ENCODE measurements around the gene ZNF318.
"Not testable (repeated sequence)": the region's sequence is repeated elsewhere in the genome, so short reads cannot be mapped to it uniquely, and the experiment has no call there.

ZNF318 gene

DNA sequence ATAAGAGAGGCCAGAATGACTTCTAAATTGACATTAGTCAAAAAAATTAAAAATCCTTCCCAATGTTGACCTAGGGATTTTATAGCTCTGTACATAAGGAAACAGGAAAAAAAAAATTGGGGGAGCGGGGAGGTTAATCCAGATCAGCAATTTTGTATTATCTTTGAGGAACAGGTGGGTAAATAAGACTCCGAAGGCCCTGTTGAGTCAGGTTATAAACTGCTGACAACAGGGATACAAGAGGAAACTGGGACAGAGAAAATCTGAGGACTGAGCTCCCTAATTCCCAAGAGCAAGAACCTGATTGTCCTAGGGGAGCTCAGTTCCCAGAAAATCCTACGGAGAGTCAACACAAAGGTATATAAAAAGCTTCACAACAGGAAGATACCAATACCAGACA, 34.0 kb downstream of the ZNF318 start:
- no peak for DNase-seq (ENCODE audit: low spot score)

- peak; percentile 67 for DNase-seq (ENCODE audit: low spot score)
These were observed 34.9 kb downstream of the ZNF318 start for GRCh38 chr6:43334466-43335095.

- DNase-seq (ENCODE audit: low spot score): no peak
These were observed 37.6 kb downstream of the ZNF318 start for GRCh38 chr6:43331891-43332290.

DNA sequence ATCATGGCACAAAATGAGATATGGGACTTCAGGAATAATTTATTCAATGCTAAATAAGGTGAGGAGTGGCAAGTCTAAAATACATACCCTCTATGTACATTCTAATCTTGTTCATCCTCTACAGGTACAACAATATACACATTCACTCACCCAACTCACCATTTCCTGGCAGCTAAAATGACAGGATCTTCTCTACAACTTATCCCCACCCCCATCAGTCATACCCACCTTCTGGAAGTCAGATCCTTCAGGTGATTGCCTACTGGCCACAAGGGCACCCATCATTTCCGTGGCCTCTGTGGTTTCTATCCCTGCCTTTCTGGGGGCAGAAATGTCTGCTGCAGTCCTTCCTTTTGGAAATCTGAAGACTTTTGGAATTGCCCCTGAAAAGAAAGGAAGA, 38.0 kb downstream of the ZNF318 start:
- no peak for DNase-seq (ENCODE audit: low spot score)

DNA sequence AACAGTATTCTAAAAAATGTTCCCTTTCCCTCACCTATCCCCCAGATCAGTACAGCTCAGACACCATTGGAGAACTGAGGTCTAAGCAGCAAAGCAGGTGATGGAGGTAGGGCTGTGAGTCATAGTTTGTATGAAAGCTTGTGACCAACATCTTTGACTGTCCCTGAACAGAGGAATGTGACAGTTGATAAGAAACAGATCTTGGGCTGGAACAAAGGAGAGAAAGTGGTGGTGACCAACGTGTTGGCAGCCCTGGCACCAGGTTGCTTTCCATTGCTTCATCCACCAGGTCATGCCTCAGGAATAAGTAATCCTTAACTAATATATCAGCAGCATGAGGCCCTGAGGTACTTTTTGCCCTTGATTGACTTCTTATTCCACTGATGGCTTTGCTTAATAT, 40.9 kb downstream of the ZNF318 start:
- DNase-seq (ENCODE audit: low spot score): no peak

DNA sequence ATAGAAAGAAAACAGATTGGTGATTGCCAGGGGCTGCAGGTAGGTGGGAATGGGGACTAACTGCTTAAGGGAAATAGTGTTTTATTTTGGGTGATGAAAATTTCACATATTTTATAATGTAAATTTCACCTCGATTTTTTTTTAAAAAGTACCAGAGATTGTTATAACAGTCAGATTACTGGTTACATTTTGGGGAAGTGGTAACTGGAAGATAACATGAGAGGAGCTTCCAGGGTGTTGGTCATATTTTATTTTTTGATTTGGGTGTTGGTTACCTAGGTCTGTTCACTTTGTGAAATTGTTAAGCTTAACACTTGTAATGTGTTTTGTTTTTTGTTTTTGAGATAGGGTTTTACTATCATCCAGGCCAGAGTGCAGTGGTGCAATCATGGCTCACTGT, 43.6 kb downstream of the ZNF318 start:
- DNase-seq (ENCODE audit: low spot score): no peak

DNA sequence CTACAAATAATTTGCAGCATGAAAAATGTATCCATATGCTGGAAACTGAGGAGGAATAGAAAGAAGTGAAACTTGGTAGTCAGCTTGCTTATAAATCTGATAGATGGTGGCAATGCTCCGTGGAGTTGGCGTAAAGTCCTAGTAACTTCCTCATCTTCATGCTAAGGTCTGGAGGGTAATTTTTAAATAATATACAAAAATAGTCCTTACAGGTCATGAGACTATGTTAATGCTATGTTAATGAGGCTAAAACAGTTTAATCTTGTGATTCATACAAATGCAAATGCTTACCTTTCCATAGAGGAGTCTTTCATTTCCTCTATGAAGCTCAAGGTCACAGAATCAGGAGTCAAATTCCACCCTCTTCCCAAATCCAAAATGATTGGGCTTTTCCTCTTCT, 51.4 kb downstream of the ZNF318 start:
- DNase-seq (ENCODE audit: low spot score): no peak

DNA sequence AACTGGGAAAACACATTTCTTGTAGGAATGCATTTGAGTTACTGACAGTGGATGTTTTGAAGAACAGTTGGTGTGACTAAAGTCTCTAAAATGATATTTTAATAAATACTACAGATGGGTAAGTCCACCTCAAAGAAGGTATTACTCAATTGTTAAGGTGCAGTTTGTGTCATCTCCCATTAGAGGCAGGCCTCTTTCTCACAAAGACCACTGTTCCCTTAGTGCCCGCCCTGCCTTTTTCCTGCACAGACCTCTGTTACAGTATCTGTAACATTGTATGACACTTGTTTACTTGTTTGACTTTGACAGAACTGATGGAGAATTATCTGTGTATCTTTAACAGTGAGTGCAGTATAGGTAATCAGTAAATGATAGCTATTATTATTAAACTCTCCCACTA, 55.6 kb downstream of the ZNF318 start:
- DNase-seq (ENCODE audit: low spot score): no peak

DNA sequence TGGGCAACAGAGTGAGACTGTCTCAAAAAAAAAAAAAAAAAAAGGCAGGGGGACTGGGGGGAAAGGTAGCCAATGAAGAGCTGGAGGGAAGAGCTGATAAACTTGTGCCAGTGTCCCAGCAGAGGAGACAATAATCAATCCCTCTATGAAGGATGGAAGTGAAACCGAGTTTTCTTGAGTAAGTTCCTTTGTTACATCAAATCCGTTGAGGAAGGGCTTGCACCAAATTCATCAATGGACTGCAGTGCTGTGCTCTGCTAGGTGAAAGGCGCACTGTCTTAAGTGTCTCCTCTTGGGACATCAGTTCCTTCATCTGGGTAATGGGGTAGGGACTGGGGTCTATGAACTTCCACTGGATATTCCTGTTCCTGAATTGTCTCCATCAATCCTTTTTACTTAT, 57.8 kb downstream of the ZNF318 start:
- DNase-seq (ENCODE audit: low spot score): no peak

DNA sequence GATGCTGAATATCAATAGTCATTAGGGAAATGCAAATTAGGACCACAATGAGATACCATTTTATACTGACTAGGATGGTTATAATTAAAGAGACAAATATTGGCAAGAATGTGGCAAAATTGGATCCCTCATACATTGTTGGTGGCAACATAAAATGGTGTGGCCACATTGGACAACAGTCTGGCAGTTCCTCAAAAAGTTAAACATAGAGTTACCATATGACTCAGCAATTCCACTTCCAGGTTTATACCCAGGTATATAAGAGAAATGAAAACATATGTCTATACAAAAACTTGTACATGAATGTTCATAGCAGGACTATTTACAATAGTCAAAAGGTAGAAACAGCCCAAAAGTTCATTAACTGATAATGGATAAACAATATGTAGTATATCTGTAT, 58.8 kb downstream of the ZNF318 start:
- no peak for DNase-seq (ENCODE audit: low spot score)

GRCh38 chr6:43310134-43310533, 59.3 kb downstream of the ZNF318 start:
- no peak for DNase-seq (ENCODE audit: low spot score)

- no peak for DNase-seq (ENCODE audit: low spot score)
These were observed 60.4 kb downstream of the ZNF318 start for GRCh38 chr6:43308990-43309477.

DNA sequence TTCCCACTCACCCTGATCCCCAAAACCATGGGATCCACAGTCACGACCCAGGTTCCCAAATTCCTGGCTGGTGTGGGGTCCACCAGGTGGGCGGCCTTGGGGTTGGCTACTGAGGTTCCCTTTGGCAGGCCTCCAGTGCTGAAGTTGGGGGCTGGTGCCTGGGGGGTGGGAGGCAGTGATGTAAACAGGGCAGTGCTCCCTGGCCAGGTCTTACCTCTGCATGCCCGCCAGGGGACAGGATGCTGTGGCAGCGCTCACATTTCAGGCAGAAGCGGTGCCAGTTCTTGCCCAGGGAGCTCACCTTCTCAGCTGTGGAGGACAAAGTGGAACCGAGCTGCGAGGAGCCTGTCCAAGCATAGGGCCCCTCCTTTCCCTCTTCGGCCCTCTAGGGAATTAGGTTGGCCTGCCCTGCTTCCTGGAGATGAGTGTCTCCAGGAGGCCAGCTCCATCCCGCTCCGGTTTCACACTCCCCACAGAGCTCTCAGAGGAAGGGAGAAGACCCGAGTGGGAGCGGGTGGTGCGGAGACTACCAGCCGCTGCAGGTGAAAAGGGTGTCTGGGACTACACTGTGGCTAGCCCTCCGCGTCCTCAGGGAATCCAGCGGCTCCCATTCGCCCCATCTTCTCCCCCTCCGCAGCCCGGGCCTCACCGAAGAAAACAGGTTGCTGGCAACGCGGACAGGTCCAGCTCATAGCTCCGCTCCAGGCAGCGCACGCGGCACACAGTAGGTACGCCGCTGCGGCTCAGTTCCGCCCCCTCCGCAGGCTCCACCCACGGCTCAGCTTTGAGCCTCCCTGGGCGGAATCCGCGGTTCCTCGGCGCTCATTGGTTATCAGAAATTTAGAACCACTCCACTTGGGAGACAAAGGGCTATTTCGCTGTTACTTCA, 61.1 kb downstream of the ZNF318 start, which contains the start of gene CRIP3:
Gene CRIP3, minus strand, starts transcription at position 726 of the 889 bp plus-strand sequence. Its CDS starts 34 bp downstream, at position 692.
- DNase-seq (ENCODE audit: low spot score): peak; percentile 80

DNA sequence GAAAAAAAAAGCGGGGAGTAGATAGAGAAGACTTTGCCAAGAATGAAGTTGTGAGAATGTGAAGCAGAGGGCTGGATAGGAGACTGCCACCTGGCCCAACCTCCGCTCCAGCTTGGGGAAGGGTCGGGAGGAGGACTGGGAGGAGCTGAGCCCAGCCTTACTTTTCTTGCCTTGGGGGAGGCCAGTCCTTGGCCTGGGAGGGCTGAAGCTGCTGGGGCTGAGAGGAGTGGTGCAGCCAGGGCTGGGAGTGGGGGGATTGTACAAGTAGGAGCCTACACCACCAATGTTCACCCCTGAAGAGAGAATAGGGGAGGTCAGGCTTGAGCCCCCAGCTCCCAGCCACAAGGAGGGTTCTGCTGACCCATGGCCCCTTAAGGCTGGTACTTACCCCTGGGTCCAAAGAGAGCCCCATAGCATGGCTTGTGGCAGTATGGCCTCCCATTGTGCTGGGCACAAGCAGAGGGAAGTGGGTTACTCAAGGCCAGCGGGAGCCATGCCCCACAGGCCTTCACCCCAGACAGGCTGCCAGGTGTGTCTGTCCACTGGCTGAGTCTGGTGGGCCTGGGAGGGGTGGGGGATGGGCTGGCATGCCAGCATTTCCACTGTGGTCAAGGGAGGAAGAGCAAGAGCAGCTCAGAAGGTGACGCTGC, 61.9 kb downstream of the ZNF318 start:
- no peak for DNase-seq (ENCODE audit: low spot score)

GRCh38 chr6:43306086-43306485, 63.4 kb downstream of the ZNF318 start:
- DNase-seq (ENCODE audit: low spot score): no peak

DNA sequence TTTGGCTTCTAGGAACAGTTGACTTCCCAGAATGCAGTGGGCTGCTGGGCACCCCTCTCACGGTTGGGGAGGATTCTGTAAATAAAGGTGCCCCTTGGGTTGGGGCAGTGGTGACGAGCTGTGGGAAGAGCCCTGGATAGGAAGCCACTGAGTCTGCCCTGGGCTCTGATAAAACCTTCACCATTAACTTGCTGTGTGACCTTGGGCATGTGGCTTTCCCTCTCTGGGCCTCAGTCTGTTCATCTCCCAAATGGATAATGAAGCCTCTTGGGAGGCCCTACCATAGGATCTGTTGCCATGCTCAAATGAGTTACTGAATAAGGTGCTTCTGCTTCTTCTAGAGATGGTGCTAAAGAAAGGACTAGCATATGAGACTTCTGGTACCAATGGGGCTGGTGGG, 64.6 kb downstream of the ZNF318 start:
- DNase-seq (ENCODE audit: low spot score): no peak

DNA sequence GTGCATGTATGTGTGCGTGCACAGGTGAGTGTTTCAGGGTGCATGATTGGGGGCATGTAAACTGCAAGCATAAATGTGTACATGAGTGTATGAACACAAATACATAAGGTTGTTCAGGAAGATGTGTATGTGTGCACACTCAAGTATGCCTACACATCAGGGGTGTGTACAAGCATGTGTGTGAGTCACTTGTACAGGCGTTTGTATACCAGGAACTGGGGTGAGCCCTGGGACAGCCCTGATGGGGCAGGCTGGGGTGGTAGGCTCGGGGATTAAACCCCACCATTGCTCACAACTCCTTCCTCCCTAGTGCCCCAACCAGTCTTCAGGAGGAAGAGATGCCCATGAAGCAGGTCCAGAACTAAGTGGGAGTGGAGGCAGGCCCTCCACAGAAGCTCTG, 65.1 kb downstream of the ZNF318 start:
- DNase-seq (ENCODE audit: low spot score): no peak

GRCh38 chr6:43303751-43304331, 65.6 kb downstream of the ZNF318 start:
- DNase-seq (ENCODE audit: low spot score): no peak

- not testable (repeated sequence) for DNase-seq (ENCODE audit: low spot score)
These were observed 66.4 kb downstream of the ZNF318 start for GRCh38 chr6:43303006-43303405.

GRCh38 chr6:43302126-43302525, 67.3 kb downstream of the ZNF318 start:
- no peak for DNase-seq (ENCODE audit: low spot score)

DNA sequence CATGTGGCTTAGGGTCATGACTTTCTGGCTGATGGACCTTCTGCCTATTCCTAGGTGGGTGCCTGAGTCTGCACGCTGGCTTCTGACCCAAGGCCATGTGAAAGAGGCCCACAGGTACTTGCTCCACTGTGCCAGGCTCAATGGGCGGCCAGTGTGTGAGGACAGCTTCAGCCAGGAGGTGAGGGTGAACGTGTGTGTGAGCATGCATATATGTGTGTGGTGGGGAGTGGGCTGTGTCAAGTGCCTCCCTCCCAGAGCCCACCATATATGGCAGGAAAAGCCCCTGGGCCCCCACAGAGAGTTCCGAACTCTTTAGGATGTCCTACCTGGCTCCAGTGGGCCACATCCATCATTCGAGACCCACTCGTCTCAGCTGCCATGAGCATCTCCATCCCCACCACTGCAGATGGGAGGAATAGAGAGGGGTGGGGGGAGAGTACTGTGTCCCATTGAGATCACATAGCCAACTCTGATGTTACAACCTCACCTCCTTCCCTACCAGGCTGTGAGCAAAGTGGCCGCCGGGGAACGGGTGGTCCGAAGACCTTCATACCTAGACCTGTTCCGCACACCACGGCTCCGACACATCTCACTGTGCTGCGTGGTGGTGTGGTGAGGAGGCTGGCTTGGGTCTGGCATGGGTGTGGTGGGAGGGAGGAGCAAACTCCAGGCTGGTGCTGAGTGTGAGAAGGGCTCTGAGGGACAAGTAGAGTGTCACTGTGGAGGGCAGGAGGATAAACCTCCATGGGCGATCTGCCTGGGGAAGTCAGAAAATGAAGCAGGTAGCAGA, 68.2 kb downstream of the ZNF318 start:
- no peak for DNase-seq (ENCODE audit: low spot score)
